SK-N-DZ (cell line): ENCODE measurements around the gene ITGA2B.
"Not testable (repeated sequence)": the region's sequence is repeated elsewhere in the genome, so short reads cannot be mapped to it uniquely, and the experiment has no call there.

ENCODE experiments used
- DNase-seq: peaks from one replicate; pipeline ENCODE4 v3.0.0-alpha.2; 2015; ENCODE audit warnings: low spot score

The ITGA2B gene

DNA sequence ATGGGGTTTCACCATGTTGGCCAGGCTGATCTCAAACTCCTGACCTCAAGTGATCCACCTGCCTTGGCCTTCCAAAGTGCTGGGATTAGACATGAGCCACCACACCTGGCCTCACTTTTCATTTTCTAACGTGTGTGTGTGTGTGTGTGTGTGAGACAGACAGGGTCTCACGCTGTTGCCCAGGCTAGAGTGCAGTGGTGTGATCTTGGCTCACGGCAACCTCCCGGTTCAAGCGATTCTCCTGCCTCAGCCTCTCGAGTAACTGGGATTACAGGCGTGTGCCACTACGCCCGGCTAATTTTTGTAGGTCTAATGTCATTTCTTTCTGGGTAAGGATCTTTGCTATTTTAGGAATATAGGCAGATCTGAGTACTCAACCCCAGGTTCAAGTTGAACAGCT lies 4.7 kb upstream of the ITGA2B start:
- not testable (repeated sequence) for DNase-seq

DNA sequence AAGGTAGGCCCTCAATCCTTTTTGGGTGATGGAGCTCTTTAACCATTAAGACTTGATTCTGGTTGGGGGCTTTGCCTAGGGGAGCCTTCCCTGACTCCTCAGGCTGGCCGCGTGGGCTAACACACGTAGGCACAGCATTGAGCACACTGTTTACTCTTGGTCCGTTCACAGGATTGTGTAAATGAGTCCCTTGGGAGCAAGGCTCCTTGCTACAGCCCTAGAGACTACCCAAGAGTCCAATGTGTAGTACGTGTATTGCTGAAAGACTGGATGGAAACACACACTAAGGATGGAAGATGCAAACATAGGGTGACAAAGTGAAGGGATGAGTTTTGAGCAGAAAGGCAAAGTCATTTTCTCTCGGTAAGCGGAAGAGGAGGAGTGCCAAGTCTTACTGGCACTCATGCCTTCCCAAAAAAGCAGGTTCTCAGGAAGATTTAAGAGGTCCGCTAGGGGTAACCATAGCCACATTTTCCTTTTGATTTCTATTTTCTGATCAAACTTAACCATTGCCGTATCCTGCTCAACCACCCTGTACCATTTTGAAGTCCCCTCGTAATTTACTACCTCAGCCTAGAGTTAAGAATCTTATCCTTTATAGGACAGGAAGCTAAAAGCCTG lies 911 bp upstream of the ITGA2B start:
- no peak for DNase-seq

DNA sequence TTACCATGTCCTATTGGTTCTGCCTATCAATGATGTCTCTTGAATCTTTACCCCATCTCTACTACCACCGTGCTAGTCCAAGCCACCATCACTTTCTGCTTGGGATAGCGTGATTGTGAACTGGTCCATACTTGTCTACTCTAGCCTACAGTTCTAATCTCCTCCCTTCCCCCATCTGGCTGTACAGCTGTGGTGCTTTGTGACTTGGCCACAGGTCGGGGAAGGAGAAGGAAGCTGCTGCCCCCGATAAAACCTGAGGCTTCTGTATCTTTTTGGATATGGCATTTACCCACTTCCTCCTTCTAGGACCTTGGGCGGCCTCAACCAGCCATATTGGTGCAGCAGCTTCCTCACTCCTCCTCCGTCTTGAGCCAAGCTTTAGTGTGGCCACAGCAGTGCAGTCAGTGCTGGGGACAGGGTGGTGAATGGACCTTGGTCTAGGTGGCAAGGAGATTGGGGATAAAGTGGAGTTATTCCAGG lies 314 bp upstream of the ITGA2B start:
- DNase-seq: no peak

DNA sequence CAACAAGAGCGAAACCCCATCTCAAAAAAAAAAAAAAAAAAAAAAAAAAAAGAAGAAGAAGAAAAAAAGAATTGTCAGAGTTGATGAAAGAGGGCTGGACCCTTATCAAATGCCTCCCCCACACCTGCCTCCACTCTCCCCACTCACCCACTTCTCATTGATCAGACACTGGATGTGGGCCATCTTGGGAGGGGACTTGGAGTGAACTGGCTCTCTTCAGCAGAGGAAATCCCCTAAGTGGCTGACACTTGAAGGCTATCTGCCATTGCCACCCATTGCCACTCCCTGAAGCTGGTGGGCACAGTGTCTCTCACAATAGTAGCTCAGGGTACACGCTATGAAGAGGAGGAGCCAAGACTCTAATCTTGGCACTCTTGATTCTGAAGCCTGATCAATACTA lies 1.6 kb downstream of the ITGA2B start:
- no peak for DNase-seq

DNA sequence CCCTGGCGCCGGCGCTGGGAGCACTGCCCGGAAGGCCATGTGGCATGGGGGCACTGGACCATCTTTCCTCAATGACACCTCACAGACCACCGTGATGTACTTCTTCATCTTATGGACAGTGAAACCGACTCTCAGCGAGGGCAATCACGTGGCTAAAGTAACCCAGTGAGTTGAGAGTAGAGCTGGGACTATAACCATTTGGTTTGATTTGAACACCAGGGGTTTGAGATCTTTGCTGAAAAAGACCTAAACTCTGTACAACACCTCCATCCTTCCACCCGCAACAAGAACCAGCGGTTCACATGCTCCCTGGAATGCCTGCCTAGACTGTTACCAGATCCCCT lies 3.3 kb downstream of the ITGA2B start:
- no peak for DNase-seq

DNA sequence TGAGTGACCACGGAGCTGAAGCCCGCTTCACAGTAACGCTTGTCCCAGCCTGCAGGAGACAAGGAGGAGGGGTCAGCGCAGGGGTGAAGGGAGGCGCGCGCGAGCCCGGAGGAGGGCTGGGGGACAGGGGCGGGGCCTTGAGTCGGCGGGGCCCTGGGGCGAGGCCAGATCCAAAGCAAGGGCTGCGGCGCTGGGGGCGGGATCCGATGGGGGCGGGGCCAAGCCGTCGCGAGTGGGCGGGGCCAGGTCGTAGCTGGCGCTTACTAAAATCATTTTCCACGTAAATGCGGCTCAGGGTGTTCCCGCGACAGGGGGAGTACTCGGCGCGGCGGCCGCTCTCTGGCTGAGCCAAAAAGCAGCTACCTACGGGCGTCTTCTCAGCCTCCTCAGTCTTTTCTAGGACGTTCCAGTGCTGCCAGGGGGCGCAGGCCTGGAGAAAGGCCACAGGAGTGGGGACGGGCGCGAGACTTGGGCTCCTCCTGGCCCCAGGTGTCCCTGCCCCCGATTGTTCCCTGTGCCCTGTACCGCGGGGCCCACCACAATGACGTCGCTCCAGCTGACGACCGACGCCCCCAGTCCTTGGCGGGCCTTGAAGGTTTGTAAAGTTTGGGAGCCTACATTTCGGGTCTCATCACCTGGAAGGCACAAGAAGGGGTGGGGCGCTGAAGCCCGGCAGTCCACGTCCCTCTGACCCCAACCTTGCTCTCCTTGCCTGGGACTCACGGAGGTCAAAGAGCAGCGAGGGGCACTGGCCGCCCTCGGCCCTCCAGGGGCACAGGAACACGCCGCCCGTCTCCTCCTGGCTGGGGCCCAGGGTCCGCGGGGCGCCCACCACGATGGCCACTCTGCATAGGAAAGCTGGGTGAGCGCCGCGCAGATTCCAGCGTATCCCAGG lies 3.9 kb downstream of the ITGA2B start:
- DNase-seq: peak; percentile 88

DNA sequence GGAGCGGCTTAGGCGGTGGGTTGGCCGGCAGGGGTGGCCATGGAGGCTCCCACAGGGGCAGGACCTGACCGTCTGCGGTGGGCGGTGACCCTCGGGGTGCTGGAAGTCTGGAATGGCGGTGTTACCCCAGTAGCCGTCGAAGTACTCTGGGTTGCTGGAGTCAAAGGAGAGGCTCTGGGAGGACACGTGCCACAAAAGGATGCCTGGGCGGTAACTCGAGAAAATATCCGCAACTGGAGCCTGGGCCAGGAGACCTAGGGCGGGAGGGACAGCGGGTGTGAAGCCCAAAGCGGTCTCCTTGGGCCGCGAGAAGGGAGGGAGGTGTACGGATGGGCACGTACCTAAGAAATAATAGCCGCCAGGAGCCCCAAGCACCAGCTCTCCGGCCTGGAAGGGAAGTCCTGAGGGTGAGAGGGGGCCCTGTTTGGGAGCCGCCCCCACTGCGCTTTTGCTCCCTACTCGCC lies 4.6 kb downstream of the ITGA2B start:
- peak; percentile 51 for DNase-seq

DNA sequence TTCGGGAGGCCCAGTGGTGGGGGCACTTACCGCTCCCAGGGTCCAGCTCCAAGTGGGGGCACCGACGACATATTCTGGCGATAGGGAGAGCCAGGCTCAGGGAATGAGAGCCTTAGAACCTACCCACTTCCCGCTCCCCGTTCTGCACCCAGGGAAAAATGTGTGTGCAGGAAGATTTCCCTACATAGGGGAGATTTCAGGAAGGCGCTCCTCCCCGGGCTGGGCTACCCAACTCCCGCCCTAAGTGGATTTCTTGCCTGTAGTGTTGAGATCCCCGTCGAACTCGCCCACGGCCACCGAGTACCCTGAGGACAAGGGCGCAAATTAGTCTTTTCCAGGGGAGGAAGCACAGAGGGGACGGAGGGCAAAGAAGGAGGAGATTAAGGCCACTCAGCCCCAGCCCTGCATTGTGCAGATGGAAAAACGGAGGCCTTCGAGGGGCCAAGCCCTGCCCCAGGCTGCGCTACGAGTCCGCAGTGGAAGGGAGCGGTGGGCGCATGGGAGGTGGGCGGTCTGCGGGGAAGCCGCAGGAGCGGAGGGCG lies 5.1 kb downstream of the ITGA2B start:
- DNase-seq: no peak

DNA sequence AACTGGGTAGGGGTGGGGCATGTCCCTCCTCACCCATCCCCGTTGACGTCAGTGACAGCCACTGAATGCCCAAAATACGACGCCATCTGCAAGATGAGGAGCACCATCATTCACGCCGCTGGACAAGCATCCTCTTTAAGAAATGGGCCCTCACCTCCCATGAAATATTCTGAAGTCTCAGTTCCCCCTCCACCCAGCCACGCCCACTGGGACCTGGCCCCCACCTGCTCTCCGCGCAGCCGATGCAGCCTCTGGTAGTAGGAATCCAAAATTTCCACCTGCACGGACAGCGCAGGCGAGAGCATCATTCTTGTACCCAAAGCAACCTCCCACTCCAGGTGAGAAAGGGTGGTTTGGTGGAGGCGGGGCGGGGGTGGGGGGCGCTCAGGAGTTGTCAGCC lies 5.6 kb downstream of the ITGA2B start:
- DNase-seq: no peak

DNA sequence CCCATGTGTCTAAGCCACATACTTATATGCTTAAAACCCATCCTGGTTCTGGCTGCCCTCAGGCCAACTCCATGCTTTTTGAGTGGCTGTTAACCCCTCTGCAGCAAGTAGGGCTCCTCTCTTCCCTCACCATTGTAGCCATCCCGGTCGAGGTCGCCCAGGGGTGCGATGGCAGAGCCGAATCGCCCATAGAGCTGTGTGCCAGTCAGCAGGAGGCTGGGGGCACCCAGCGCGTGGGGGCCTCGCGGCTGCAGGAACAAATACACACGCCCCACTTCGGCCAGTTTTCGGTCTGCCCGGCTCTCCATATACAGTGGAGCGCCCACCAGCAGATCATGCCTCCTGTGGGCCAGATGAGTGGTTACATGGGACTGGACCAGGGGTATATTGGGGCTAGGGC lies 6.1 kb downstream of the ITGA2B start:
- DNase-seq: no peak

DNA sequence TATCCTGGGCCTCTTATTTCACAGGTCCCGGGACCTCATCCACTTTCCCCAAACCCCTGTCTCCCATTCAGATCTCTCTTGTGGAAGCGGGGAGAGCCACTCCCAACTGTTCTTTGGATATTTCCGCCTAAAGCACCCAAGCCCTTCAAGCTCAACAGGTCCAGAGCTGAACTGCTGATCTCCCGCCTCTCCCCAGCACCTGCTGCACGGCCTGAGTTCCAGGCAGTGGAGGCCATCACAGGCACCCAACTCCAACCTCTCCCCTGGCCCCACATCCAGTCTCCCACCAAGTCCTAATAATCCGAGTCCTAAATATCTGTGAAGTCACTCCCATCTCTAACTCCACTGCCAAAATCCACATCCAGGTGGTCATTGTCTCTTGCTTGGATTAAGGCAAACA lies 6.5 kb downstream of the ITGA2B start:
- no peak for DNase-seq

DNA sequence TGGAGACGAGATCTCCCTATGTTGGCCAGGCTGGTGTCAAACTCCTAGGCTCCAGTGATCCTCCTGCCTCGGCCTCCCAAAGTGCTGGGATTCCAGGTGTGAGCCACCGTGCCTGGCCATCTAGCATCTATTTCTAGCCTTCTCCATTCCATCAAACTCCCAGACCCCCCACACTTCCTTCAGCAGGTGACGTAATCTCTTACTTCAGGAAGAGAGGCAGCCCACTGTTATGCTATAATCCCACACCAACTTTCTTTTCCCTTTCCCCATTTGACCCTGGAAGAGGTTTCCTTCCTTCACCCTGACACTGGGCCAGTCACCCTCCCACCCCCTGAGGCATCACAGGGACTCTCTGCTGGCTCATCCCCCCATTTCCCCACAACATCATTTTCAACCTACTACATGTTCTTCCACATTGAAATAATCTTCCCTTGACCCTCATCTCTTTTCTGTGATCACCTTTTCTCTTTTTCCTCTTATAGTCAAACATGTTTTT lies 7.6 kb downstream of the ITGA2B start:
- DNase-seq: no peak

DNA sequence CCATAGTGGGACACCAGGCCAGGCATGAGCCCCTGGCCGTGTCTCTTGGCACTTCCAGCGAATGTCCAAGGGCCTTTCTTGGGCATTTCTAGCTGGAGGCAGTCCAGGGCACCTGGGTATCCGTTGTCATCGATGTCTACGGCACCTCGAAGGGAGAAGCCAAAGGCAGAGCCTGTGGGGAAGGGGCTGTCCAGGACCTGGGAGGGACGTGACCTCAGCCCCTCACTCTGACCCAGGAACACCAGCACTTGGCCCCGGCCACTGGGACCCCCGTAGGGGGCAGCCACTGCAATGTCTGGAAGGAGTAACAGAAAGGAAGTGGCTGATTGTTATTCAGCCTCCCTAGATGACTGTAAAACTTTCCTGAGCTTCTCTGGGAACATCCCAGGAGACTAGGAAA lies 8.7 kb downstream of the ITGA2B start:
- DNase-seq: no peak

DNA sequence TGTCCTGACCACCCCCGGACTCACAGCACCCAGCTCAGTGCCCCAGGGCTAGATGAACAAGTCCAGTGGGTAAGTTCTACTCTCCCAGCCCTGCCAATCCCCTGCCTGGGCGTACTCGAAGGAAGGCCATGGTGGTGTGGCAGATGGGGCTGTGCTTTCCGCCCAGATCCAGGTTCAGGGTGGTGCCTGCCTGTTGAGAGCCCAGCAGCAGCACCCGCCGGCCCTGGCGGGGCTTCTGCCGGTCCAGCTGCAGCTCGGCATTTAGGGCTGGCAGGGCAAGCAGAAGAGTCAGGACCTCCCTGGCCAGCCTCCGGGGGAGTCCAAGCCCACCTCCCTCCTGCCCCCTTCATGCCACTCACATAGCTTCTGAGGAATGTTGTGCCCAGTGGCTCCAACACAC lies 9.6 kb downstream of the ITGA2B start:
- DNase-seq: no peak

DNA sequence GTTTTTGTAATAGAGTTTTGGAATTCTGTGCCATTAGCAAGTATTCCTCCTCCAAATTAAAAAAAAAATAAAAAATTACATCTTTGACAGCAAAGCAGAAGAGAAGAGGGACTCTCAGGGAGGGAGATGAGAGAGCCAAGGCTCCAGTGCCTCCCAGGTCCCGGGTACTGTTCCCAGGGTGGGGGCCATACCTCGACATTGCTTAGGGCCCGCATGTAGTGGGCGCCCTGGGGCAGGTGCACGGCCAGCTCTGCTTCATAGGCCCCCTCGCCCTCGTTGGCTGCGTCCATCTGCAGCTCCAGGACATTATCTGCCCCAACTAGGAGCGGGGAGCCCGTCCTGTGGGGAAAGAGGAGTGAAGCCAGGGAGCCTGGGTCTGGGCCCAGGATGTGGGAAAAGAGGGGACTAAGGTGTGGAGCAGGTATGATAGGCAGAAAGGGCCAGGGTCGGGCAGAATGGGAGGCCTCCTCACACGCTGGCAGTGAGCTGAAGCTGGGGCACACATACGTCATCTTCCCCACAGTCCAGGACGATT lies 11.2 kb downstream of the ITGA2B start:
- DNase-seq: no peak

DNA sequence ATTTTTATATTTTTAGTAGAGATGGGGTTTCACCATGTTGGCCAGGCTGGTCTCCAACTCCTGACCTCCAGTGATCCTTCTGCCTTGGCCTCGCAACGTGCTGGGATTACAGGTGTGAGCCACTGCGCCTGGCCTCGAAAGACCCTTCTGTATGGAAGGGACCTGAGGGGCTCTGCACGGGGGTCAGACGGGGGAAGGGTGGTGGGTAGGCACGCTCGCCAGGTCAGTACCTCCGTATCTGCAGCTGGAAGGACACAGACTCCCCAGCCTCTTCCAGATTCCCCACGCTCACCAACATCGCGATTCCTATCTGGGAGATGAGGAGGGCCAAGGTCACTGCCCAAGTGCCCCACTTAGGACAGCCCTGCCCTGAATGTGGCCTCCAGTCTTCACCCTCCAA lies 12.7 kb downstream of the ITGA2B start:
- no peak for DNase-seq

DNA sequence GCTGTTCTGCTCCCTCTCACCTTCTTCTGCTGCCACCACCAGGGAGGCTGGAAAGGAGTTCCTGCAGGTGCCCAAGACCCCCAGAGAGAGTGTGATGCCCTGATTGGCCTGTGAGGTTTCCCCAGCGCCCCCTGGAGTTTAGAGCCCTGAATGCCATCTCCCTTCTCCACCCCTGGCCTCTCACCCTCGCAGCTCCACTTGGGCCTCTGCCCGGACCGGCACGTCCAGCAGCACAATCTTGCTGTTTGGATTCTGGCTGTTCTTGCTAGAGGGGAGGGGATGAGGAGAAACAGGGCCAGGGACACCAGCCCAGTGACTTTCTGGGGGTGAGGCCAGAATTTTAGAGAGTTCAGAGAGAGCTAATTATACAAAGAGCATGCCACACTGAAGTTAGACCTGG lies 13.3 kb downstream of the ITGA2B start:
- DNase-seq: peak; percentile 69

DNA sequence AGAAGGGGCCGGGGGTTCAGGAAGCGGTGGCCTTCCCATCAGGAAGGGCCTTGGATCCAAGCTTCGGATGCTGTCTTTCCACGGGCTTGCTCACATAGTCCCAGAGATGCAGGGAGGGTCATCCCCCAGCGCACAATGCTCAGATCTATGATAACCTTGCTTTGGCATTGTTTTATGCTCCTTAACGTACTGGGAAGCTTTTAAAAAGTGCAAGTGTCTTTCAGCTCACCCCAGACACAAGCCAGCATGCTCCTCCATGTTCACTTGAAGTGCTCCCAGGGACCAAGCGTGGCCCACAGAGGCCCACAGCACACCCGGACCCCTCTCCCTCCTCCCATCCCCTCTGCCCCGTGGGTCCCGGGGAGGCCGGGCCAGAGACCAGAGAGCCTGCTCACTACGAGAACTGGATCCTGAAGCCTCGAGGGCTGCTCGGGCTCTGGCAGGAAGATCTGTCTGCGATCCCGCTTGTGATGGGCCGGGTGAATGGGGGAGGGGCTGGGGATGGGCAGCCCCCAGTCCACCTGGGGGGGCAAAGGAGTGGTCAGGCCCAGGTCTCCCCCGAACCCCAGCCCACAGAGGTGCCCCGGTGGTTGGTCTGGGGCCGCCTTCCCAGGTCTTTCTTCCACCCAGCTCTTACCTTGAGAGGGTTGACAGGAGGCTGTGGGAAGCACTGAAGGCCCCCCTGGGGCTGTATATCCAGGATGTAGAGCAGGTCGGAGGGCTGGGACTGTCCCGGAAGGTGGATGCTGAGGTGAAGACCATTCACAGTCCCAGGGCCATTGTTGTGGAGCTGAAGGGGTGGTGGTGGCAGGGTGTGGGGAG lies 14.0 kb downstream of the ITGA2B start:
- DNase-seq: peak; percentile 38

DNA sequence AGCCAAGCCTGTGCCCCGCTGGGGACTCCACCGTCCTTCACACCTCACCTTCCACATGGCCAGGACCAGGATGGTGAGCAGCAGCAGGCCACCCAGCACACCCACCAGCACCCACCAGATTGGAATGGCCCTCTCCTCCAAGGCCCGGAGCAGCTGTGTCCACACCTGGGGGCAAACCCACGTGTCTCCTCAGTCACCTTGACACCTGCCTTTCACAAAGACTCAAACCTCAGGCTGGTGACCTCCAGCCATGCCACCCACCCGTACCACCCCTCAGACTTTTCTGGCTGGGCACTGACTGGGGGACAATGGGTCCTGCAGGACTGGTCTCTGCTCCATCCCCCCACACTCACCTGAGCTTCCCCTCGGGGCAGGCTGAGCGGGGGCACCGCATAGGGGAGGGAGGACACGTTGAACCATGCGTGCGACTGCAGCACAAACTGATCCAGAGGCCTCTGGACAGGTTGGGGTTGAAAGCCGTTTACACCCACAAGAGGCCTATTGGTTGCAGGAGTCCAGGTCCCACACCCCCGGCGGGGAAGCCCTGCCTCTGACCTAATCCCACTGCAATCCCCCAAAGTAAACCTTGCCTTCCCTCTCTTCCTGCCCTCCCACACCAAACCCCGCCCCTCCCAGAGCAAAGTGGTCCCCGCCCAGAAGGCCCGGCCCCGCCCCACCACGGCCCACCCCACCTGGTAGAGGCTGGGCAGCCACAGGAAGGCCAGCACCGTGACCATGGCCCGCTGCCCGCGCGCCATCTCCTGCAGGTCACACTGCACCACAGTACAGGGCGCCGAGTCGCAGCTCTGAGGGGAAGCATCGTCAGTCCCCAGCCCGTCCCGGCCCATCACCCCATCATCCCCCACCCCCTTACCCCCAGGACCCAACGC lies 14.9 kb downstream of the ITGA2B start:
- no peak for DNase-seq

DNA sequence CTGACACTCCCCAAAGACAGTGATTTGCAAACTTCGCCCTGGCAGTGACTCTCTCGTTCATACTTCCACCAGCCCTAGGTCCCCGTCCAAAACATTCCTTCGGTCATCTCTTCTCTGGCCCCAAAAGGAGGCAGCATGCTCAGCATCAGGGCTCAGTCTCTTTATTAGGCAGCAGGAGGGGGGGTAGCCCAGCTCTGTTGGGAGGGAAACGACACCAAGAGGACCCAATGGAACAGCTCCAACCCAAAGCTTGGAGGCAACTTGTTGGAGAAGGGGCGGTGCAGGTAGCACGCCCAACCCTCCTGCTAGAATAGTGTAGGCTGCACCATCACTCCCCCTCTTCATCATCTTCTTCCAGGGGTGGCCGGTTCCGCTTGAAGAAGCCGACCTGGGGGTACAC lies 17.4 kb downstream of the ITGA2B start:
- no peak for DNase-seq
